Neural progenitor cell (in vitro differentiated cells): ENCODE results near the gene TLK1. TPM values are rescaled to one million over a fixed set of nuclear protein-coding genes. Genes with fewer than 3 reads are reported as not detected.

Experiments
- DNase-seq: peaks from one replicate; pipeline ENCODE4 v3.0.0-alpha.2; 2016; ENCODE audit warnings: low spot score
- H2AFZ ChIP-seq: fragments of 200-600 bp; sonication (generic); replicated peaks from 2 replicates; pipeline ENCODE4 v1.6.1; 2016; ENCODE audit warnings: antibody characterized with exemption
- H3F3A ChIP-seq: fragments of 200-600 bp; sonication (generic); 2 replicates; pipeline ENCODE4 v1.6.1; 2016; ENCODE audit warnings: antibody characterized with exemption, low read depth
- H3K27ac ChIP-seq: fragments of 200-600 bp; sonication (generic); 2 replicates; pipeline ENCODE4 v1.5.1; 2016; ENCODE audit warnings: mild to moderate bottlenecking
- H3K27me3 ChIP-seq: fragments of 200-600 bp; sonication (generic); 2 replicates; pipeline ENCODE4 v1.6.1; 2016; ENCODE audit warnings: mild to moderate bottlenecking, moderate library complexity
- H3K36me3 ChIP-seq: fragments of 200-600 bp; sonication (generic); 2 replicates; pipeline ENCODE4 v1.5.1; 2016
- H3K4me1 ChIP-seq: fragments of 200-600 bp; sonication (generic); 2 replicates; pipeline ENCODE4 v1.6.1; 2016; ENCODE audit warnings: mixed run types
- H3K4me2 ChIP-seq: fragments of 200-600 bp; sonication (generic); 2 replicates; pipeline ENCODE4 v1.6.1; 2016
- H3K4me3 ChIP-seq: fragments of 200-600 bp; sonication (generic); 2 replicates; pipeline ENCODE4 v1.5.1; 2016
- H3K79me2 ChIP-seq: fragments of 200-600 bp; sonication (generic); 2 replicates; pipeline ENCODE4 v1.6.1; 2016; ENCODE audit warnings: low read depth
- H3K9ac ChIP-seq: fragments of 200-600 bp; sonication (generic); 2 replicates; pipeline ENCODE4 v1.6.1; 2016
- H3K9me3 ChIP-seq: fragments of 200-600 bp; sonication (generic); 2 replicates; pipeline ENCODE4 v1.5.1; 2016; ENCODE audit warnings: low read depth
- H4K20me1 ChIP-seq: fragments of 200-600 bp; sonication (generic); 2 replicates; pipeline ENCODE4 v1.6.1; 2016; ENCODE audit warnings: low read depth
- H3K27ac Mint-ChIP-seq: 3 replicates; pipeline ENCODE4 v1.8.0; 2021; ENCODE audit warnings: mixed read lengths
- H3K27me3 Mint-ChIP-seq: 2 replicates; pipeline ENCODE4 v1.8.0; 2022; ENCODE audit warnings: low read depth, mild to moderate bottlenecking, inconsistent platforms, moderate library complexity, mixed read lengths; ENCODE audit not compliant: insufficient read depth
- H3K36me3 Mint-ChIP-seq: 3 replicates; pipeline ENCODE4 v1.8.0; 2021; ENCODE audit warnings: mixed read lengths
- H3K4me1 Mint-ChIP-seq: 3 replicates; pipeline ENCODE4 v1.8.0; 2021; ENCODE audit warnings: mixed read lengths
- H3K4me3 Mint-ChIP-seq: 3 replicates; pipeline ENCODE4 v1.8.0; 2021; ENCODE audit warnings: mild to moderate bottlenecking, moderate library complexity, mixed read lengths
- H3K9me3 Mint-ChIP-seq: 3 replicates; pipeline ENCODE4 v1.8.0; 2020; ENCODE audit warnings: mixed read lengths
- EZH2 ChIP-seq: fragments of 200-600 bp; sonication (generic); IDR thresholded peaks from 2 replicates; pipeline ENCODE4 v1.6.1; 2017; ENCODE audit warnings: antibody characterized with exemption, mild to moderate bottlenecking, moderate library complexity
- EZH2phosphoT487 ChIP-seq: fragments of 200-600 bp; sonication (generic); IDR thresholded peaks from 2 replicates; pipeline ENCODE4 v1.6.1; 2017; ENCODE audit warnings: antibody characterized with exemption
- total RNA-seq: library from RNA; depleted of rRNA; stranded (reverse); fragments of >200 nt; gene quantifications from 2 replicates; pipeline ENCODE4 v1.2.3, GENCODE V29; 2015; ENCODE audit warnings: low replicate concordance
- TF ChIP-seq, protein P1 (sequence below): fragments of 200-600 bp; sonication (generic); IDR thresholded peaks from 2 replicates; pipeline ENCODE4 v1.5.1; 2017; ENCODE audit warnings: antibody characterized with exemption, mild to moderate bottlenecking

The TLK1 gene
- total RNA-seq, 1 donor from 2014 or later: 31.1 TPM

- H3K4me2 ChIP-seq: no peak overlapping the region
- Mint-ChIP-seq H3K27me3 (peaks cover 5% of the 10 kb centered on the region), H3K4me3 (no peak overlapping the region), H3K4me1 (peaks cover 13% of the 10 kb centered on the region), H3K27ac (no peak overlapping the region), H3K9me3 (peaks cover 2% of the 10 kb centered on the region), H3K36me3 (peaks cover 16% of the 10 kb centered on the region)
- H3K9ac ChIP-seq: no peak overlapping the region
- H3K36me3 ChIP-seq: no peaks in the 10 kb centered on the region
- TF ChIP-seq EZH2phosphoT487: no peak
- TF ChIP-seq, protein P1, sequence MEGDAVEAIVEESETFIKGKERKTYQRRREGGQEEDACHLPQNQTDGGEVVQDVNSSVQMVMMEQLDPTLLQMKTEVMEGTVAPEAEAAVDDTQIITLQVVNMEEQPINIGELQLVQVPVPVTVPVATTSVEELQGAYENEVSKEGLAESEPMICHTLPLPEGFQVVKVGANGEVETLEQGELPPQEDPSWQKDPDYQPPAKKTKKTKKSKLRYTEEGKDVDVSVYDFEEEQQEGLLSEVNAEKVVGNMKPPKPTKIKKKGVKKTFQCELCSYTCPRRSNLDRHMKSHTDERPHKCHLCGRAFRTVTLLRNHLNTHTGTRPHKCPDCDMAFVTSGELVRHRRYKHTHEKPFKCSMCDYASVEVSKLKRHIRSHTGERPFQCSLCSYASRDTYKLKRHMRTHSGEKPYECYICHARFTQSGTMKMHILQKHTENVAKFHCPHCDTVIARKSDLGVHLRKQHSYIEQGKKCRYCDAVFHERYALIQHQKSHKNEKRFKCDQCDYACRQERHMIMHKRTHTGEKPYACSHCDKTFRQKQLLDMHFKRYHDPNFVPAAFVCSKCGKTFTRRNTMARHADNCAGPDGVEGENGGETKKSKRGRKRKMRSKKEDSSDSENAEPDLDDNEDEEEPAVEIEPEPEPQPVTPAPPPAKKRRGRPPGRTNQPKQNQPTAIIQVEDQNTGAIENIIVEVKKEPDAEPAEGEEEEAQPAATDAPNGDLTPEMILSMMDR: no peak
- no peak for TF ChIP-seq EZH2
- H3K4me3 ChIP-seq: no peak overlapping the region
- peaks cover 5% of the 10 kb centered on the region for H3F3A ChIP-seq
- H3K9me3 ChIP-seq: no peaks in the 10 kb centered on the region
- H4K20me1 ChIP-seq: no peaks in the 10 kb centered on the region
- no peaks in the 10 kb centered on the region for H3K27me3 ChIP-seq
- DNase-seq: no peak
- no peaks in the 10 kb centered on the region for H3K4me1 ChIP-seq
- H3K27ac ChIP-seq: no peak overlapping the region
- no peaks in the 10 kb centered on the region for H3K79me2 ChIP-seq
- no peak overlapping the region for H2AFZ ChIP-seq
These were observed 175.3 kb downstream of the TLK1 start for GRCh38 chr2:170985407-170985806.

- Mint-ChIP-seq H3K4me1 (peaks cover 13% of the 10 kb centered on the region), H3K9me3 (peaks cover 2% of the 10 kb centered on the region), H3K4me3 (no peak overlapping the region), H3K36me3 (peaks cover 16% of the 10 kb centered on the region), H3K27me3 (peaks cover 5% of the 10 kb centered on the region), H3K27ac (no peak overlapping the region)
- no peaks in the 10 kb centered on the region for H3K36me3 ChIP-seq
- H3K4me3 ChIP-seq: no peak overlapping the region
- H3K4me2 ChIP-seq: no peak overlapping the region
- H2AFZ ChIP-seq: no peak overlapping the region
- H3K4me1 ChIP-seq: no peaks in the 10 kb centered on the region
- no peaks in the 10 kb centered on the region for H3K27me3 ChIP-seq
- H4K20me1 ChIP-seq: no peaks in the 10 kb centered on the region
- H3K9me3 ChIP-seq: no peaks in the 10 kb centered on the region
- H3F3A ChIP-seq: peaks cover 5% of the 10 kb centered on the region
- H3K27ac ChIP-seq: no peak overlapping the region
- no peaks in the 10 kb centered on the region for H3K79me2 ChIP-seq
- H3K9ac ChIP-seq: no peak overlapping the region
- DNase-seq: no peak
- TF ChIP-seq EZH2phosphoT487 (no peak), EZH2 (no peak)
- TF ChIP-seq, protein P1: no peak
These were observed 176.6 kb downstream of the TLK1 start for GRCh38 chr2:170984079-170984478.

- no peak for DNase-seq
- H3F3A ChIP-seq: peaks cover 14% of the 10 kb centered on the region
- H3K27ac Mint-ChIP-seq: no peak overlapping the region
- no peaks in the 10 kb centered on the region for H3K79me2 ChIP-seq
- TF ChIP-seq EZH2 (no peak), EZH2phosphoT487 (no peak)
- TF ChIP-seq, protein P1: no peak
- no peaks in the 10 kb centered on the region for H3K9me3 Mint-ChIP-seq
- peaks cover 2% of the 10 kb centered on the region for H3K27me3 Mint-ChIP-seq
- no peak overlapping the region for H3K27ac ChIP-seq
- peaks cover 7% of the 10 kb centered on the region for H3K4me1 ChIP-seq
- peaks cover 14% of the 10 kb centered on the region for H3K27me3 ChIP-seq
- peaks cover 17% of the 10 kb centered on the region for H3K4me1 Mint-ChIP-seq
- no peak overlapping the region for H3K4me2 ChIP-seq
- H3K36me3 Mint-ChIP-seq: no peaks in the 10 kb centered on the region
- no peak overlapping the region for H2AFZ ChIP-seq
- H3K9me3 ChIP-seq: no peaks in the 10 kb centered on the region
- H4K20me1 ChIP-seq: no peaks in the 10 kb centered on the region
- H3K36me3 ChIP-seq: no peaks in the 10 kb centered on the region
- no peak overlapping the region for H3K9ac ChIP-seq
- H3K4me3 ChIP-seq: no peak overlapping the region
- no peak overlapping the region for H3K4me3 Mint-ChIP-seq
These were observed 184.8 kb downstream of the TLK1 start for GRCh38 chr2:170975943-170976270.
